Measurements from ENCODE around the gene COPB2.
A peak's percentile ranks its signal among the peaks of the same experiment; 100 is the strongest.

The COPB2 gene

DNA sequence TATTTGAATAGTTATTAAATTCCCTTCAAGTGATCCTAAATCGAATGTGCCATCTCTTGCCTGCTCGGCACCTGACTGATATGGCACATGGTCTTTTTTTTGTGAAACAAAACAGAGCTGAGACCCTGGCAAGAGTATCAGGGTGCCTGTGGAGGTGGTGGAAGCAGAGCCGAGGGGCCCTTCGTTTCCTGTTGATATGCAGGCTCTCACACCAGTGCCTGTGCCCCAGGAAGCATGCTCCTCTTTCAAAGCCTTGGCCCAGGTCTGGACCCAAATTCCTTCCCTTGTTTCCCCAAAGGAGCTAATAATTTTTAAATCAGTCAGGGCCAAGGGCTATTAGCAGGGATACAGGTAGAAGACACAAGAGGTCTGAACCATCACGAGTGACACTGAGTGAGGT lies 67.1 kb downstream of the COPB2 start:
- no peak overlapping the region for H3K4me3 ChIP-seq (replicated peaks; ENCODE audit: low read depth, low read length)
- DNase-seq (ENCODE audit: low read depth): no peak
- TF ChIP-seq, protein P1, sequence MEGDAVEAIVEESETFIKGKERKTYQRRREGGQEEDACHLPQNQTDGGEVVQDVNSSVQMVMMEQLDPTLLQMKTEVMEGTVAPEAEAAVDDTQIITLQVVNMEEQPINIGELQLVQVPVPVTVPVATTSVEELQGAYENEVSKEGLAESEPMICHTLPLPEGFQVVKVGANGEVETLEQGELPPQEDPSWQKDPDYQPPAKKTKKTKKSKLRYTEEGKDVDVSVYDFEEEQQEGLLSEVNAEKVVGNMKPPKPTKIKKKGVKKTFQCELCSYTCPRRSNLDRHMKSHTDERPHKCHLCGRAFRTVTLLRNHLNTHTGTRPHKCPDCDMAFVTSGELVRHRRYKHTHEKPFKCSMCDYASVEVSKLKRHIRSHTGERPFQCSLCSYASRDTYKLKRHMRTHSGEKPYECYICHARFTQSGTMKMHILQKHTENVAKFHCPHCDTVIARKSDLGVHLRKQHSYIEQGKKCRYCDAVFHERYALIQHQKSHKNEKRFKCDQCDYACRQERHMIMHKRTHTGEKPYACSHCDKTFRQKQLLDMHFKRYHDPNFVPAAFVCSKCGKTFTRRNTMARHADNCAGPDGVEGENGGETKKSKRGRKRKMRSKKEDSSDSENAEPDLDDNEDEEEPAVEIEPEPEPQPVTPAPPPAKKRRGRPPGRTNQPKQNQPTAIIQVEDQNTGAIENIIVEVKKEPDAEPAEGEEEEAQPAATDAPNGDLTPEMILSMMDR (IDR thresholded peaks at IDR 0.05; ENCODE audit: low read length, missing control alignments): no peak

GRCh38 chr3:139320551-139321309 lies 68.7 kb downstream of the COPB2 start:
- no peak for DNase-seq (ENCODE audit: low read depth)
- H3K4me3 ChIP-seq (replicated peaks; ENCODE audit: low read depth, low read length): no peak overlapping the region
- TF ChIP-seq, protein P1 (IDR thresholded peaks at IDR 0.05; ENCODE audit: low read length, missing control alignments): no peak

- H3K4me3 ChIP-seq (replicated peaks; ENCODE audit: low read depth, low read length): no peak overlapping the region
- peak; percentile 54 for DNase-seq (ENCODE audit: low read depth)
- TF ChIP-seq, protein P1 (IDR thresholded peaks at IDR 0.05; ENCODE audit: low read length, missing control alignments): peak; percentile 63
Observed at GRCh38 chr3:139319428-139320402, 69.7 kb downstream of the COPB2 start.

- H3K4me3 ChIP-seq (replicated peaks; ENCODE audit: low read depth, low read length): no peak overlapping the region
- TF ChIP-seq, protein P1 (IDR thresholded peaks at IDR 0.05; ENCODE audit: low read length, missing control alignments): no peak
- DNase-seq (ENCODE audit: low read depth): no peak
Observed at GRCh38 chr3:139318826-139319225, 70.6 kb downstream of the COPB2 start.

GRCh38 chr3:139318431-139318816 lies 71.0 kb downstream of the COPB2 start:
- no peak for DNase-seq (ENCODE audit: low read depth)
- TF ChIP-seq, protein P1 (IDR thresholded peaks at IDR 0.05; ENCODE audit: low read length, missing control alignments): no peak
- H3K4me3 ChIP-seq (replicated peaks; ENCODE audit: low read depth, low read length): no peak overlapping the region

DNA sequence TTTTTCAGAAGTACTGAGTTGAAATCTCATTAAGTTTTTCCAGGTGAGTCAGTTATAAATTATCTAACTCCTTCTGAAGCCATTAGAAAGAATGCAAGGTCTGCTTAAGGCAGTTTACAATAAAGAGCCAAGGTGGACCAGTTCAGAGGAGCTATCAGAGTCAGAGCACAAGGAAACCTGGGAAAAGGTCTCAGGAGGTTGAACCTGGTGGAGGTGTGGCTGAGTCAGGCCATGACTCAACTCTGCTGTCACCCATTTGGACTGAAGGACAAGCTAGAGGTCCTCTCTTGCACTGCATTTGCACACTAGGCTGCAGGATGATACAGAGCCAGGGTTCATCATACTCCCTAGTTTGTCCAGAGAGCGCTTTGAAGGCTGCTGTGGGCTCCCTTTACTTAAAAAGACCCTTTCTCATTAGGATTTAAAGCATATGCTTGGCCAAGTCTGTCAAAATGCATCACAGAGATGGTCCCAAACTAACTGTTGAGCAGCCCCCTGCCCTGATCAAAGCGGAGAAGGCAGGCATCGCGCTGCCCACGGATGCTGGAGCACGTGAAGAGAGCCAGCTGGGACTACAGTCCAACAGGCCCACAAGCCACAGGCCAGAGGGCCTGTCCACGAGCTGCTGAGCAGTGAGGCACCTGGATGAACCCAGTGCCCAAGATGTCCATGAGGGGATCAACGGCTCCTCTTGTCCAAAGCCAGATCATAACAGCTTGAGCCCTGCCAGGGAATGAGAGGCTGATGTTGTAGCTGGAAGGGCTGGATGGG lies 71.6 kb downstream of the COPB2 start:
- H3K4me3 ChIP-seq (replicated peaks; ENCODE audit: low read depth, low read length): no peak overlapping the region
- DNase-seq (ENCODE audit: low read depth): no peak
- TF ChIP-seq, protein P1 (IDR thresholded peaks at IDR 0.05; ENCODE audit: low read length, missing control alignments): no peak
